ENCODE data around the gene CALD1.
A peak's percentile ranks its signal among the peaks of the same experiment; 100 is the strongest.
"Not testable (repeated sequence)": the region's sequence is repeated elsewhere in the genome, so short reads cannot be mapped to it uniquely, and the experiment has no call there.

The CALD1 gene

GRCh38 chr7:134949171-134949570 lies 169.7 kb downstream of the CALD1 start:
- Histone ChIP-seq H3K9me3 (ENCODE audit: control insufficient read depth in 1 of 2, low read length in 2 of 2) (no peaks in the 10 kb centered on the region), H3K27ac (ENCODE audit: low read depth, low read length) (no peak overlapping the region), H3K27me3 (ENCODE audit: control insufficient read depth in 1 of 2, insufficient read depth in 2 of 2, low read length in 2 of 2) (no peaks in the 10 kb centered on the region), H3K9ac (ENCODE audit: low read depth in 1 of 2, low read length in 2 of 2) (no peak overlapping the region), H3K36me3 (ENCODE audit: control insufficient read depth in 1 of 2, insufficient read depth in 2 of 2, low read length in 2 of 2) (peaks cover 0 to 3% of the 10 kb centered on the region in 2 donors), H3K4me1 (ENCODE audit: control insufficient read depth in 1 of 2, insufficient read depth in 2 of 2, low read length in 2 of 2) (peaks cover 9 to 11% of the 10 kb centered on the region in 2 donors), H3K4me3 (ENCODE audit: low read depth in 1 of 2, low read length in 2 of 2) (no peak overlapping the region)

- Histone ChIP-seq H3K4me1 (ENCODE audit: control insufficient read depth in 1 of 2, insufficient read depth in 2 of 2, low read length in 2 of 2) (no peaks in the 10 kb centered on the region), H3K9ac (ENCODE audit: low read depth in 1 of 2, low read length in 2 of 2) (no peak overlapping the region), H3K4me3 (ENCODE audit: low read depth in 1 of 2, low read length in 2 of 2) (no peak overlapping the region), H3K27ac (ENCODE audit: low read depth, low read length) (no peak overlapping the region), H3K27me3 (ENCODE audit: control insufficient read depth in 1 of 2, insufficient read depth in 2 of 2, low read length in 2 of 2) (no peaks in the 10 kb centered on the region), H3K9me3 (ENCODE audit: control insufficient read depth in 1 of 2, low read length in 2 of 2) (no peaks in the 10 kb centered on the region), H3K36me3 (ENCODE audit: control insufficient read depth in 1 of 2, insufficient read depth in 2 of 2, low read length in 2 of 2) (peaks cover 0 to 3% of the 10 kb centered on the region in 2 donors)
Measured at GRCh38 chr7:134954197-134955082, 175.0 kb downstream of the CALD1 start.

GRCh38 chr7:134957005-134957404 lies 177.6 kb downstream of the CALD1 start:
- H3K27me3 ChIP-seq (ENCODE audit: control insufficient read depth in 1 of 2, insufficient read depth in 2 of 2, low read length in 2 of 2): no peaks in the 10 kb centered on the region
- no peak overlapping the region for H3K27ac ChIP-seq (ENCODE audit: low read depth, low read length)
- H3K36me3 ChIP-seq (ENCODE audit: control insufficient read depth in 1 of 2, insufficient read depth in 2 of 2, low read length in 2 of 2): no peaks in the 10 kb centered on the region
- no peak overlapping the region for H3K9ac ChIP-seq (ENCODE audit: low read depth in 1 of 2, low read length in 2 of 2)
- no peaks in the 10 kb centered on the region for H3K4me1 ChIP-seq (ENCODE audit: control insufficient read depth in 1 of 2, insufficient read depth in 2 of 2, low read length in 2 of 2)
- H3K9me3 ChIP-seq (ENCODE audit: control insufficient read depth in 1 of 2, low read length in 2 of 2): no peaks in the 10 kb centered on the region
- no peak overlapping the region for H3K4me3 ChIP-seq (ENCODE audit: low read depth in 1 of 2, low read length in 2 of 2)

- Histone ChIP-seq H3K4me1 (ENCODE audit: control insufficient read depth in 1 of 2, insufficient read depth in 2 of 2, low read length in 2 of 2) (no peaks in the 10 kb centered on the region), H3K36me3 (ENCODE audit: control insufficient read depth in 1 of 2, insufficient read depth in 2 of 2, low read length in 2 of 2) (no peaks in the 10 kb centered on the region), H3K27me3 (ENCODE audit: control insufficient read depth in 1 of 2, insufficient read depth in 2 of 2, low read length in 2 of 2) (no peaks in the 10 kb centered on the region), H3K9me3 (ENCODE audit: control insufficient read depth in 1 of 2, low read length in 2 of 2) (no peaks in the 10 kb centered on the region), H3K4me3 (ENCODE audit: low read depth in 1 of 2, low read length in 2 of 2) (no peak overlapping the region), H3K9ac (ENCODE audit: low read depth in 1 of 2, low read length in 2 of 2) (no peak overlapping the region), H3K27ac (ENCODE audit: low read depth, low read length) (no peak overlapping the region)
Measured at GRCh38 chr7:134959810-134960209, 180.4 kb downstream of the CALD1 start.

- H3K4me1 ChIP-seq (ENCODE audit: control insufficient read depth in 1 of 2, insufficient read depth in 2 of 2, low read length in 2 of 2): no peaks in the 10 kb centered on the region
- H3K9ac ChIP-seq (ENCODE audit: low read depth in 1 of 2, low read length in 2 of 2): no peak overlapping the region
- no peak overlapping the region for H3K27ac ChIP-seq (ENCODE audit: low read depth, low read length)
- H3K36me3 ChIP-seq (ENCODE audit: control insufficient read depth in 1 of 2, insufficient read depth in 2 of 2, low read length in 2 of 2): no peaks in the 10 kb centered on the region
- no peaks in the 10 kb centered on the region for H3K27me3 ChIP-seq (ENCODE audit: control insufficient read depth in 1 of 2, insufficient read depth in 2 of 2, low read length in 2 of 2)
- no peak overlapping the region for H3K4me3 ChIP-seq (ENCODE audit: low read depth in 1 of 2, low read length in 2 of 2)
- H3K9me3 ChIP-seq (ENCODE audit: control insufficient read depth in 1 of 2, low read length in 2 of 2): no peaks in the 10 kb centered on the region
Measured at GRCh38 chr7:134962270-134962780, 182.9 kb downstream of the CALD1 start.

GRCh38 chr7:134963036-134963435 lies 183.6 kb downstream of the CALD1 start:
- Histone ChIP-seq H3K4me1 (ENCODE audit: control insufficient read depth in 1 of 2, insufficient read depth in 2 of 2, low read length in 2 of 2) (no peaks in the 10 kb centered on the region), H3K36me3 (ENCODE audit: control insufficient read depth in 1 of 2, insufficient read depth in 2 of 2, low read length in 2 of 2) (no peaks in the 10 kb centered on the region), H3K9me3 (ENCODE audit: control insufficient read depth in 1 of 2, low read length in 2 of 2) (no peaks in the 10 kb centered on the region), H3K9ac (ENCODE audit: low read depth in 1 of 2, low read length in 2 of 2) (no peak overlapping the region), H3K27ac (ENCODE audit: low read depth, low read length) (no peak overlapping the region), H3K27me3 (ENCODE audit: control insufficient read depth in 1 of 2, insufficient read depth in 2 of 2, low read length in 2 of 2) (no peaks in the 10 kb centered on the region), H3K4me3 (ENCODE audit: low read depth in 1 of 2, low read length in 2 of 2) (no peak overlapping the region)

GRCh38 chr7:134966691-134967090 lies 187.3 kb downstream of the CALD1 start:
- Histone ChIP-seq H3K27ac (ENCODE audit: low read depth, low read length) (no peak overlapping the region), H3K9me3 (ENCODE audit: control insufficient read depth in 1 of 2, low read length in 2 of 2) (no peaks in the 10 kb centered on the region), H3K36me3 (ENCODE audit: control insufficient read depth in 1 of 2, insufficient read depth in 2 of 2, low read length in 2 of 2) (no peaks in the 10 kb centered on the region)

GRCh38 chr7:134968110-134968509 lies 188.7 kb downstream of the CALD1 start:
- Histone ChIP-seq H3K4me1 (ENCODE audit: control insufficient read depth in 1 of 2, insufficient read depth in 2 of 2, low read length in 2 of 2) (no peaks in the 10 kb centered on the region), H3K9ac (ENCODE audit: low read depth in 1 of 2, low read length in 2 of 2) (no peak overlapping the region), H3K4me3 (ENCODE audit: low read depth in 1 of 2, low read length in 2 of 2) (no peak overlapping the region), H3K27ac (ENCODE audit: low read depth, low read length) (no peak overlapping the region), H3K27me3 (ENCODE audit: control insufficient read depth in 1 of 2, insufficient read depth in 2 of 2, low read length in 2 of 2) (no peaks in the 10 kb centered on the region), H3K36me3 (ENCODE audit: control insufficient read depth in 1 of 2, insufficient read depth in 2 of 2, low read length in 2 of 2) (no peaks in the 10 kb centered on the region), H3K9me3 (ENCODE audit: control insufficient read depth in 1 of 2, low read length in 2 of 2) (no peaks in the 10 kb centered on the region)

More at GRCh38 chr7:134966691-134967090, 187.3 kb downstream of the CALD1 start:
- Histone ChIP-seq H3K9ac (ENCODE audit: low read depth in 1 of 2, low read length in 2 of 2) (no peak overlapping the region), H3K4me3 (ENCODE audit: low read depth in 1 of 2, low read length in 2 of 2) (no peak overlapping the region), H3K27me3 (ENCODE audit: control insufficient read depth in 1 of 2, insufficient read depth in 2 of 2, low read length in 2 of 2) (no peaks in the 10 kb centered on the region), H3K4me1 (ENCODE audit: control insufficient read depth in 1 of 2, insufficient read depth in 2 of 2, low read length in 2 of 2) (no peaks in the 10 kb centered on the region)

GRCh38 chr7:134981645-134982044 lies 202.2 kb downstream of the CALD1 start:
- not testable (repeated sequence) for H3K4me1 ChIP-seq (ENCODE audit: control insufficient read depth in 1 of 2, insufficient read depth in 2 of 2, low read length in 2 of 2); H3K9ac ChIP-seq (ENCODE audit: low read depth in 1 of 2, low read length in 2 of 2); H3K36me3 ChIP-seq (ENCODE audit: control insufficient read depth in 1 of 2, insufficient read depth in 2 of 2, low read length in 2 of 2); H3K9me3 ChIP-seq (ENCODE audit: control insufficient read depth in 1 of 2, low read length in 2 of 2); H3K4me3 ChIP-seq (ENCODE audit: low read depth in 1 of 2, low read length in 2 of 2); H3K27ac ChIP-seq (ENCODE audit: low read depth, low read length); H3K27me3 ChIP-seq (ENCODE audit: control insufficient read depth in 1 of 2, insufficient read depth in 2 of 2, low read length in 2 of 2)

GRCh38 chr7:134985894-134986362 lies 206.5 kb downstream of the CALD1 start:
- no peaks in the 10 kb centered on the region for H3K9me3 ChIP-seq (ENCODE audit: control insufficient read depth in 1 of 2, low read length in 2 of 2)
- peak overlapping the region; percentile 77 for H3K27ac ChIP-seq (ENCODE audit: low read depth, low read length)
- peaks cover 12 to 21% of the 10 kb centered on the region in 2 donors for H3K4me1 ChIP-seq (ENCODE audit: control insufficient read depth in 1 of 2, insufficient read depth in 2 of 2, low read length in 2 of 2)
- peak overlapping the region; percentile 90 to 96 for H3K9ac ChIP-seq (ENCODE audit: low read depth in 1 of 2, low read length in 2 of 2)
- no peaks in the 10 kb centered on the region for H3K36me3 ChIP-seq (ENCODE audit: control insufficient read depth in 1 of 2, insufficient read depth in 2 of 2, low read length in 2 of 2)
- peak overlapping the region; percentile 96 to 99 for H3K4me3 ChIP-seq (ENCODE audit: low read depth in 1 of 2, low read length in 2 of 2)
- H3K27me3 ChIP-seq (ENCODE audit: control insufficient read depth in 1 of 2, insufficient read depth in 2 of 2, low read length in 2 of 2): no peaks in the 10 kb centered on the region

Data from duodenal mucosa (tissue), 2 donors.